ENCODE measurements around the gene PHF19.

Gene PHF19

GRCh38 chr9:120885958-120886357, 9.0 kb upstream of the PHF19 start:
- no peak for TF ChIP-seq CTCF (IDR thresholded peaks at IDR 0.05; ENCODE audit: low read depth, low read length, poor library complexity, severe bottlenecking)
- no peak for TF ChIP-seq EZH2phosphoT487 (IDR thresholded peaks at IDR 0.05; ENCODE audit: borderline replicate concordance, low read length)
- Histone ChIP-seq H3K27ac (ENCODE audit: low read depth, low read length) (peak overlapping the region; percentile 0; the same call in 1 of the 2 replicates), H3K4me1 (ENCODE audit: control insufficient read depth, low read length) (peaks cover 93% of the 10 kb centered on the region), H3K9me3 (ENCODE audit: control insufficient read depth, insufficient read depth, low read length) (no peaks in the 10 kb centered on the region), H3K4me3 (ENCODE audit: low read length) (0 out of 2 replicates have a peak overlapping the region, but pooled peaks have one; percentile 8), H3K9me2 (replicated peaks; ENCODE audit: control insufficient read depth, low read length) (no peaks in the 10 kb centered on the region), H3K36me3 (ENCODE audit: control insufficient read depth, low read length) (no peaks in the 10 kb centered on the region), H3F3A (ENCODE audit: control insufficient read depth, insufficient read depth) (peaks cover 18% of the 10 kb centered on the region), H3K79me2 (ENCODE audit: control insufficient read depth, low read length) (no peaks in the 10 kb centered on the region), H3K27me3 (ENCODE audit: control insufficient read depth, low read length) (no peaks in the 10 kb centered on the region), H4K20me1 (ENCODE audit: control insufficient read depth, insufficient read depth, low read depth, low read length) (no peaks in the 10 kb centered on the region), H3K4me2 (ENCODE audit: low read length) (peak overlapping the region; percentile 44)

GRCh38 chr9:120885457-120885856, 8.5 kb upstream of the PHF19 start:
- TF ChIP-seq EZH2phosphoT487 (IDR thresholded peaks at IDR 0.05; ENCODE audit: borderline replicate concordance, low read length) = no peak
- 0 out of 2 replicates have a peak overlapping the region, but pooled peaks have one; percentile 8 for H3K4me3 ChIP-seq (ENCODE audit: low read length)
- peaks cover 93% of the 10 kb centered on the region for H3K4me1 ChIP-seq (ENCODE audit: control insufficient read depth, low read length)
- H3K27me3 ChIP-seq (ENCODE audit: control insufficient read depth, low read length) = no peaks in the 10 kb centered on the region
- H3K4me2 ChIP-seq (ENCODE audit: low read length) = peak overlapping the region; percentile 44
- no peaks in the 10 kb centered on the region for H3K79me2 ChIP-seq (ENCODE audit: control insufficient read depth, low read length)
- no peaks in the 10 kb centered on the region for H4K20me1 ChIP-seq (ENCODE audit: control insufficient read depth, insufficient read depth, low read depth, low read length)
- peaks cover 13% of the 10 kb centered on the region for H3F3A ChIP-seq (ENCODE audit: control insufficient read depth, insufficient read depth)
- H3K36me3 ChIP-seq (ENCODE audit: control insufficient read depth, low read length) = no peaks in the 10 kb centered on the region
- no peaks in the 10 kb centered on the region for H3K9me2 ChIP-seq (replicated peaks; ENCODE audit: control insufficient read depth, low read length)
- peak overlapping the region; percentile 0; the same call in 1 of the 2 replicates for H3K27ac ChIP-seq (ENCODE audit: low read depth, low read length)
- H3K9me3 ChIP-seq (ENCODE audit: control insufficient read depth, insufficient read depth, low read length) = no peaks in the 10 kb centered on the region

- no peaks in the 10 kb centered on the region for H3K9me3 ChIP-seq (ENCODE audit: control insufficient read depth, insufficient read depth, low read length)
- no peaks in the 10 kb centered on the region for H3K27me3 ChIP-seq (ENCODE audit: control insufficient read depth, low read length)
- H3K79me2 ChIP-seq (ENCODE audit: control insufficient read depth, low read length) = no peaks in the 10 kb centered on the region; the same call in 1 of the 2 replicates
- peaks cover 93% of the 10 kb centered on the region for H3K4me1 ChIP-seq (ENCODE audit: control insufficient read depth, low read length)
- H4K20me1 ChIP-seq (ENCODE audit: control insufficient read depth, insufficient read depth, low read depth, low read length) = no peaks in the 10 kb centered on the region
- TF ChIP-seq EZH2phosphoT487 (IDR thresholded peaks at IDR 0.05; ENCODE audit: borderline replicate concordance, low read length) (no peak), CTCF (IDR thresholded peaks at IDR 0.05; ENCODE audit: low read depth, low read length, poor library complexity, severe bottlenecking) (no peak)
- H3K9me2 ChIP-seq (replicated peaks; ENCODE audit: control insufficient read depth, low read length) = no peaks in the 10 kb centered on the region
- peaks cover under 1% of the 10 kb centered on the region for H3K36me3 ChIP-seq (ENCODE audit: control insufficient read depth, low read length)
- H3F3A ChIP-seq (ENCODE audit: control insufficient read depth, insufficient read depth) = peaks cover 18% of the 10 kb centered on the region
- H3K4me2 ChIP-seq (ENCODE audit: low read length) = no peak overlapping the region
- no peak overlapping the region for H3K4me3 ChIP-seq (ENCODE audit: low read length)
- no peak overlapping the region for H3K27ac ChIP-seq (ENCODE audit: low read depth, low read length)
These were observed 6.6 kb upstream of the PHF19 start for GRCh38 chr9:120883608-120883996.

- TF ChIP-seq EZH2phosphoT487 (IDR thresholded peaks at IDR 0.05; ENCODE audit: borderline replicate concordance, low read length) = no peak
- TF ChIP-seq CTCF (IDR thresholded peaks at IDR 0.05; ENCODE audit: low read depth, low read length, poor library complexity, severe bottlenecking) = no peak
- Histone ChIP-seq H3K9me3 (ENCODE audit: control insufficient read depth, insufficient read depth, low read length) (no peaks in the 10 kb centered on the region), H3K27ac (ENCODE audit: low read depth, low read length) (no peak overlapping the region), H3K9me2 (replicated peaks; ENCODE audit: control insufficient read depth, low read length) (no peaks in the 10 kb centered on the region), H3K4me2 (ENCODE audit: low read length) (no peak overlapping the region), H3K4me1 (ENCODE audit: control insufficient read depth, low read length) (peaks cover 93% of the 10 kb centered on the region), H3K36me3 (ENCODE audit: control insufficient read depth, low read length) (peaks cover 6% of the 10 kb centered on the region), H3F3A (ENCODE audit: control insufficient read depth, insufficient read depth) (peaks cover 20% of the 10 kb centered on the region), H4K20me1 (ENCODE audit: control insufficient read depth, insufficient read depth, low read depth, low read length) (no peaks in the 10 kb centered on the region), H3K27me3 (ENCODE audit: control insufficient read depth, low read length) (no peaks in the 10 kb centered on the region), H3K4me3 (ENCODE audit: low read length) (no peak overlapping the region), H3K79me2 (ENCODE audit: control insufficient read depth, low read length) (peaks cover 5% of the 10 kb centered on the region)
These were observed 6.1 kb upstream of the PHF19 start for GRCh38 chr9:120882935-120883607.

Measured in DOHH2 (cell line).